ENCODE measurements around the gene IGF1R.

DNA sequence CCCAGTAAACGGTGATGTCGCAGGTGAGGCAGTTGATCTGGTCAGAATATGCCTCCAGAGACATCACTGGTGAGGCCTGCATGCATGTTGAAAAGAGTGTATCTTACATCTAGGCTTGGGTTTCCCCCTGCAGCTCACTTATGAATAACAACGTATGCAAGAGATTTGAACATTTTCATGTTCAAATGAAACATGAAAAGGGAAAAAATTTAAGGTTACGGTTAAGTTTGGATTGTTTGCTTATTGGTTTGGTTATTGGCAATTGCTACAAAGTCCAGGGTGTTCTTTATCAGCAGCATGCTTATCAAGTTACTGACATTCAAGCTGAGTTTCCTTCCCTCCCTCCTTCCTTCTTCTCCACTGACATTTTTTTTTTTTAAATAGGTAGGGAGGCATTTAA is 123.2 kb downstream of the IGF1R start:
- no peak for TF ChIP-seq CTCF (IDR thresholded peaks at IDR 0.05)
- TF ChIP-seq POLR2A (IDR thresholded peaks at IDR 0.05), result no peak
